ENCODE measurements around the gene P2RY6. TPM values are rescaled to one million over a fixed set of nuclear protein-coding genes. Genes with fewer than 3 reads are reported as not detected.

Gene P2RY6
- total and polyA plus RNA-seq, 2 of the 4 experiments (the other 2 are of a cell fraction) = 0.44 TPM; not detected in 1

GRCh38 chr11:73267122-73267846, 4.9 kb upstream of the P2RY6 start:
- Histone ChIP-seq H4K8ac (ENCODE audit: low read depth in 2 of 2, low read length in 2 of 2) (no peak overlapping the region), H3K14ac (replicated peaks; ENCODE audit: low read depth, low read length) (no peak overlapping the region), H3K23ac (ENCODE audit: low read depth, low read length) (no peak overlapping the region), H3K18ac (ENCODE audit: low read depth, low read length) (no peak overlapping the region), H3K56ac (ENCODE audit: extremely low read depth, insufficient read depth, low read length) (no peak overlapping the region), H2BK120ac (ENCODE audit: low read depth, low read length) (no peak overlapping the region), H2AK9ac (replicated peaks; ENCODE audit: low read depth, low read length, poor library complexity) (no peak overlapping the region), H2BK20ac (ENCODE audit: low read depth, low read length) (no peak overlapping the region), H3K9me1 (ENCODE audit: insufficient read depth, low read length) (no peaks in the 10 kb centered on the region; the same call in 1 of the 2 replicates), H3K9me3 (ENCODE audit: control insufficient read depth, insufficient read depth, low read length) (no peaks in the 10 kb centered on the region), H2BK15ac (ENCODE audit: low read depth, low read length) (no peak overlapping the region), H3K4me3 (ENCODE audit: insufficient read depth, low read depth, low read length) (no peak overlapping the region), H4K20me1 (ENCODE audit: insufficient read depth, low read length) (no peaks in the 10 kb centered on the region), H2AFZ (replicated peaks; ENCODE audit: low read length, poor library complexity) (peak overlapping the region; percentile 58), H3K27ac (ENCODE audit: insufficient read depth, low read length) (no peak overlapping the region), H3K9ac (ENCODE audit: low read depth, low read length) (no peak overlapping the region), H3K79me1 (ENCODE audit: low read depth in 1 of 2, low read length in 2 of 2) (no peaks in the 10 kb centered on the region), H4K91ac (ENCODE audit: insufficient read depth, low read depth, low read length) (no peak overlapping the region), H2AK5ac (ENCODE audit: low read depth, low read length) (no peak overlapping the region), H3K27me3 (ENCODE audit: control insufficient read depth, insufficient read depth, low read length) (peaks cover 54% of the 10 kb centered on the region), H2BK5ac (ENCODE audit: low read depth, low read length, poor library complexity, severe bottlenecking) (no peak overlapping the region), H3K4me2 (ENCODE audit: low read depth, low read length) (no peak overlapping the region), H3K4me1 (ENCODE audit: control insufficient read depth, insufficient read depth, low read length) (0 out of 2 replicates have a peak, but pooled peaks cover 2% of the 10 kb centered on the region), H3K4ac (ENCODE audit: low read depth, low read length) (no peak overlapping the region), H4K5ac (ENCODE audit: low read depth, low read length) (no peak overlapping the region), H3K36me3 (ENCODE audit: control insufficient read depth, insufficient read depth, low read length) (no peaks in the 10 kb centered on the region)
- CTCF ChIA-PET = no interaction called here
- POLR2A ChIA-PET (ENCODE audit: unreplicated experiment) = no interaction called here
- in situ Hi-C loops (cut with MboI; ENCODE audit: low sequenced_read_pairs) = no loop called here
- ATAC-seq (ENCODE audit: low read depth) (no peak), DNase-seq (no peak)
- intact Hi-C loops (cut with micrococcal nuclease) = no loop called here
- no CpG with 5 or more reads among the region's 3 CpGs for WGBS, 2 experiments (ENCODE audit: extremely low coverage in 2 of 2, insufficient read length in 1 of 2)
- TF ChIP-seq CTCF (conservative IDR thresholded peaks at IDR 0.05; ENCODE audit: low read depth, low read length) = no peak
- no peak for TF ChIP-seq CHD1 (IDR thresholded peaks at IDR 0.05; ENCODE audit: low read depth, low read length)
- no peak for TF ChIP-seq CEBPB (IDR thresholded peaks at IDR 0.05; ENCODE audit: low read depth, low read length)
- TF ChIP-seq NFE2L2 (IDR thresholded peaks at IDR 0.05; ENCODE audit: low read depth, low read length) = no peak
- TF ChIP-seq SMC3 (IDR thresholded peaks at IDR 0.05; ENCODE audit: low read depth, low read length) = no peak
- TF ChIP-seq ELK1 (IDR thresholded peaks at IDR 0.05; ENCODE audit: borderline replicate concordance, low read depth, low read length) = no peak
- no peak for TF ChIP-seq USF2 (IDR thresholded peaks at IDR 0.05; ENCODE audit: low read depth, low read length)
- TF ChIP-seq MXI1 (IDR thresholded peaks at IDR 0.05; ENCODE audit: borderline replicate concordance, low read depth, low read length) = no peak
- TF ChIP-seq RCOR1 (IDR thresholded peaks at IDR 0.05; ENCODE audit: insufficient replicate concordance, low read length) = no peak
- no TSS peak for BruUV-seq (replicated peaks)
- dilution Hi-C loops (cut with HindIII; ENCODE audit: low sequenced_read_pairs, unreplicated experiment) = no loop called here

All from IMR-90 (cell line).